ENCODE measurements around the gene FANCE. TPM values are rescaled to one million over a fixed set of nuclear protein-coding genes. Genes with fewer than 3 reads are reported as not detected.

FANCE gene
- total RNA-seq, 1 donor from 2014 or later = 9.2 TPM

- DNase-seq (no peak), ATAC-seq (ENCODE audit: low read depth) (no peak)
- peak overlapping the region; percentile 71 for H3K4me3 Mint-ChIP-seq
- H3K36me3 Mint-ChIP-seq (ENCODE audit: low read depth) = peaks cover 16% of the 10 kb centered on the region
- intact Hi-C loops (cut with micrococcal nuclease) = no loop called here
- no peak overlapping the region for H3K27ac Mint-ChIP-seq
- CTCF ChIA-PET = interaction anchor here (1.9 to 3.3 kb wide), 3 partner anchors 14 to 110 kb away, joined by 5 to 35 read pairs (median 15); partner anchors contain the start of genes PPARD and RPL10A
- TF ChIP-seq CTCF (IDR thresholded peaks at IDR 0.05) = no peak
- no peaks in the 10 kb centered on the region for H3K9me3 Mint-ChIP-seq
- peaks cover 27% of the 10 kb centered on the region for H3K4me1 Mint-ChIP-seq
- POLR2A ChIA-PET = interaction anchor here (0.5 to 1.8 kb wide), 3 partner anchors 110 to 153 kb away, joined by 3 to 17 read pairs (median 5); partner anchors contain the start of gene PPARD
- H3K27me3 Mint-ChIP-seq = no peaks in the 10 kb centered on the region
Observed at GRCh38 chr6:35453236-35453635, 1.1 kb downstream of the FANCE start.

GRCh38 chr6:35454391-35455110, 2.4 kb downstream of the FANCE start:
- H3K9me3 Mint-ChIP-seq = no peaks in the 10 kb centered on the region
- CTCF ChIA-PET = interaction anchor here (1.0 to 1.9 kb wide), 3 partner anchors 13 to 127 kb away, joined by 3 to 5 read pairs (median 4); partner anchors contain the start of genes PPARD and RPL10A
- no peak for ATAC-seq (ENCODE audit: low read depth)
- peaks cover 25% of the 10 kb centered on the region for H3K36me3 Mint-ChIP-seq (ENCODE audit: low read depth)
- peak overlapping the region; percentile 9 for H3K4me3 Mint-ChIP-seq
- intact Hi-C loops (cut with micrococcal nuclease) = no loop called here
- no peak overlapping the region for H3K27ac Mint-ChIP-seq
- POLR2A ChIA-PET = interaction anchor here (1.5 kb wide), 1 partner anchor 13 kb away, joined by 5 read pairs; the partner anchor contains the start of gene RPL10A
- no peak for TF ChIP-seq CTCF (IDR thresholded peaks at IDR 0.05)
- H3K27me3 Mint-ChIP-seq = no peaks in the 10 kb centered on the region
- H3K4me1 Mint-ChIP-seq = peaks cover 23% of the 10 kb centered on the region
- no peak for DNase-seq

GRCh38 chr6:35457907-35458306, 5.8 kb downstream of the FANCE start:
- ATAC-seq (ENCODE audit: low read depth) = no peak
- Mint-ChIP-seq H3K4me3 (no peak overlapping the region), H3K27ac (no peak overlapping the region), H3K9me3 (no peaks in the 10 kb centered on the region), H3K27me3 (no peaks in the 10 kb centered on the region), H3K36me3 (ENCODE audit: low read depth) (peaks cover 45% of the 10 kb centered on the region), H3K4me1 (peaks cover 11% of the 10 kb centered on the region)
- CTCF ChIA-PET = interaction anchor here (1.2 kb wide), 1 partner anchor 114 kb away, joined by 3 read pairs; no protein-coding TSS in a partner anchor
- POLR2A ChIA-PET = interaction anchor here (0.6 kb wide), 1 partner anchor 109 kb away, joined by 5 read pairs; no protein-coding TSS in a partner anchor
- intact Hi-C loops (cut with micrococcal nuclease) = no loop called here
- no peak for DNase-seq
- TF ChIP-seq CTCF (IDR thresholded peaks at IDR 0.05) = no peak

- ChIA-PET CTCF (no interaction called here), POLR2A (interaction anchor here (0.5 kb wide), 1 partner anchor 652 kb away, joined by 9 read pairs; no protein-coding TSS in a partner anchor)
- no peak for TF ChIP-seq CTCF (IDR thresholded peaks at IDR 0.05)
- no peaks in the 10 kb centered on the region for H3K9me3 Mint-ChIP-seq
- no peaks in the 10 kb centered on the region for H3K4me1 Mint-ChIP-seq
- intact Hi-C loops (cut with micrococcal nuclease) = no loop called here
- DNase-seq (no peak), ATAC-seq (ENCODE audit: low read depth) (no peak)
- H3K36me3 Mint-ChIP-seq (ENCODE audit: low read depth) = peaks cover 51% of the 10 kb centered on the region
- no peaks in the 10 kb centered on the region for H3K27me3 Mint-ChIP-seq
- no peak overlapping the region for H3K27ac Mint-ChIP-seq
- no peak overlapping the region for H3K4me3 Mint-ChIP-seq
Observed at GRCh38 chr6:35461270-35461669, 9.1 kb downstream of the FANCE start.

- no peak overlapping the region for H3K4me3 Mint-ChIP-seq
- no peak overlapping the region for H3K27ac Mint-ChIP-seq
- intact Hi-C loops (cut with micrococcal nuclease) = no loop called here
- no peaks in the 10 kb centered on the region for H3K27me3 Mint-ChIP-seq
- CTCF ChIA-PET = no interaction called here
- no peaks in the 10 kb centered on the region for H3K9me3 Mint-ChIP-seq
- TF ChIP-seq CTCF (IDR thresholded peaks at IDR 0.05) = no peak
- DNase-seq (no peak), ATAC-seq (ENCODE audit: low read depth) (no peak)
- POLR2A ChIA-PET = interaction anchor here (0.6 kb wide), 1 partner anchor 66 kb away, joined by 9 read pairs; no protein-coding TSS in a partner anchor
- peaks cover 55% of the 10 kb centered on the region for H3K36me3 Mint-ChIP-seq (ENCODE audit: low read depth)
- peaks cover 12% of the 10 kb centered on the region for H3K4me1 Mint-ChIP-seq
Observed at GRCh38 chr6:35463292-35463691, 11.2 kb downstream of the FANCE start.
